Measurements from ENCODE around the gene MRAS.

- no peak for TF ChIP-seq CTCF (IDR thresholded peaks at IDR 0.05)
- TF ChIP-seq POLR2A (IDR thresholded peaks at IDR 0.05): no peak
These were observed 7.9 kb upstream of the MRAS start for GRCh38 chr3:138340511-138340910.
